DOHH2 (cell line): Measurements from ENCODE around the gene CMTM4.

Source experiments
- CTCF ChIP-seq: fragments of 200-600 bp; sonication (generic); IDR thresholded peaks from one replicate; pipeline ENCODE4 v1.5.1; 2014; ENCODE audit warnings: antibody characterized with exemption, mild to moderate bottlenecking, low read depth, low read length; ENCODE audit not compliant: poor library complexity, severe bottlenecking
- EZH2phosphoT487 ChIP-seq: fragments of 200-600 bp; sonication (generic); IDR thresholded peaks from 2 replicates; pipeline ENCODE4 v1.6.1; 2017; ENCODE audit warnings: borderline replicate concordance, mild to moderate bottlenecking, antibody characterized with exemption, low read length, moderate library complexity, mixed read lengths

GRCh38 chr16:66647866-66648265 lies 48.7 kb downstream of the CMTM4 start:
- TF ChIP-seq CTCF (no peak), EZH2phosphoT487 (no peak)
